Endothelial cell of umbilical vein (primary cell): Measurements from ENCODE around the gene ART3. TPM values are rescaled to one million over a fixed set of nuclear protein-coding genes. Genes with fewer than 3 reads are reported as not detected.

Experiments used
- BruUV-seq: library from RNA; stranded (reverse); fragments of 400-500 nt; replicated peaks from 2 replicates; lab custom pipeline; 2021; lab: Mats Ljungman, UMichigan
- CTCF ChIA-PET: fragments of 300-600, 350-600 bp; sonication (Branson Sonifier 250); formaldehyde crosslinking; loops from one replicate; lab custom pipeline; 2021; ENCODE audit warnings: antibody characterized with exemption, inconsistent platforms; lab: Charles Lee
- POLR2A ChIA-PET: fragments of 300-600, 350-600 bp; sonication (Branson Sonifier 250); formaldehyde crosslinking; loops from one replicate; lab custom pipeline; 2021; ENCODE audit warnings: antibody characterized with exemption, inconsistent platforms; lab: Charles Lee
- DNase-seq: peaks from one replicate; pipeline ENCODE4 v3.0.0-alpha.2; 2011; ENCODE audit warnings: low read depth, low spot score
- FAIRE-seq: peaks from 2 replicates; lab custom pipeline; 2011; peaks lifted over from hg19 to GRCh38; lab: Jason Lieb, UNC
- H2AFZ ChIP-seq: 2 replicates; pipeline ENCODE4 v1.6.0; 2012; ENCODE audit warnings: low read depth, low read length, control low read depth, inconsistent platforms
- H3K27ac ChIP-seq: 2 replicates; pipeline ENCODE4 v1.5.1; 2011; ENCODE audit warnings: low read depth, mild to moderate bottlenecking, control low read depth, low read length, moderate library complexity; ENCODE audit not compliant: insufficient read depth
- H3K27me3 ChIP-seq, 2 experiments: 2 replicates each; pipeline versions ENCODE4 v1.6.0 to v1.6.1; 2011; ENCODE audit warnings: low read length in 2 of 2, mixed read lengths in 1 of 2; ENCODE audit not compliant: control insufficient read depth in 2 of 2, insufficient read depth in 2 of 2
- H3K36me3 ChIP-seq, 2 experiments: 2 replicates in 1 of 2; 3 replicates in 1 of 2; pipeline ENCODE4 v1.5.1; 2011; ENCODE audit warnings: low read length in 2 of 2, mild to moderate bottlenecking in 1 of 2, moderate library complexity in 1 of 2; ENCODE audit not compliant: control insufficient read depth in 2 of 2, insufficient read depth in 2 of 2; ENCODE audit errors: extremely low read depth in 1 of 2
- H3K4me1 ChIP-seq: 3 replicates; pipeline ENCODE4 v1.5.1; 2011; ENCODE audit warnings: mild to moderate bottlenecking, low read length; ENCODE audit not compliant: control insufficient read depth, insufficient read depth; ENCODE audit errors: extremely low read depth
- H3K4me2 ChIP-seq: 2 replicates; pipeline ENCODE4 v1.6.1; 2011; ENCODE audit warnings: low read length, control low read depth, mixed read lengths; ENCODE audit not compliant: insufficient read depth
- H3K4me3 ChIP-seq, 3 experiments: fragments of 200-600 bp in 1 of 3; sonication (generic), shearing (Covaris generic) in 1 of 3; replicated peaks in 1 of 3; 2 replicates each; pipeline ENCODE4 v1.5.1; 2011 to 2016; ENCODE audit warnings: control low read depth in 3 of 3, low read length in 3 of 3, mild to moderate bottlenecking in 2 of 3, inconsistent platforms in 1 of 3, low read depth in 1 of 3, moderate library complexity in 1 of 3; ENCODE audit not compliant: insufficient read depth in 1 of 3
- H3K79me2 ChIP-seq: 2 replicates; pipeline ENCODE4 v1.6.0; 2012; ENCODE audit warnings: low read length, inconsistent platforms; ENCODE audit not compliant: control insufficient read depth, insufficient read depth
- H3K9ac ChIP-seq: replicated peaks from 2 replicates; pipeline ENCODE3; 2011; ENCODE audit warnings: low read length, control low read depth; ENCODE audit not compliant: insufficient read depth; ENCODE audit errors: extremely low read depth
- H3K9me1 ChIP-seq: replicated peaks from 3 replicates; pipeline ENCODE4 v1.6.0; 2011; ENCODE audit warnings: mild to moderate bottlenecking, low read length; ENCODE audit not compliant: control insufficient read depth, insufficient read depth; ENCODE audit errors: extremely low read depth
- H3K9me3 ChIP-seq: replicated peaks from 2 replicates; pipeline ENCODE4 v1.5.1; 2012; ENCODE audit warnings: low read length, inconsistent platforms; ENCODE audit not compliant: control insufficient read depth, insufficient read depth
- H4K20me1 ChIP-seq: replicated peaks from 2 replicates; pipeline ENCODE3; 2011; ENCODE audit warnings: mild to moderate bottlenecking, low read length; ENCODE audit not compliant: control insufficient read depth, insufficient read depth; ENCODE audit errors: extremely low read depth
- CTCF ChIP-seq, 2 donors: IDR thresholded peaks; 1 replicate in 1 of 2; 2 replicates in 1 of 2; pipeline ENCODE4 v1.5.1; 2011; ENCODE audit warnings: low read length in 2 of 2, mild to moderate bottlenecking in 2 of 2, moderate library complexity in 2 of 2, control low read depth in 1 of 2, inconsistent platforms in 1 of 2, low read depth in 1 of 2; ENCODE audit not compliant: insufficient read depth in 1 of 2; ENCODE audit errors: extremely low read depth in 1 of 2
- EZH2 ChIP-seq: IDR thresholded peaks from 2 replicates; pipeline ENCODE4 v1.6.1; 2012; ENCODE audit warnings: borderline replicate concordance, low read depth, mild to moderate bottlenecking, moderate library complexity, low read length, inconsistent platforms; ENCODE audit not compliant: severe bottlenecking
- FOS ChIP-seq: IDR thresholded peaks from 2 replicates; pipeline ENCODE4 v1.6.1; 2011; ENCODE audit warnings: mild to moderate bottlenecking, low read length, moderate library complexity, borderline replicate concordance; ENCODE audit not compliant: insufficient read depth
- GATA2 ChIP-seq: IDR thresholded peaks from 2 replicates; pipeline ENCODE4 v1.7.0; 2011; ENCODE audit warnings: low read depth, mild to moderate bottlenecking, moderate library complexity, mixed read lengths, low read length; ENCODE audit not compliant: insufficient read length, insufficient read depth
- MYC ChIP-seq: IDR thresholded peaks from one replicate; pipeline ENCODE4 v1.6.1; 2011; ENCODE audit warnings: mild to moderate bottlenecking, low read depth, low read length
- POLR2AphosphoS5 ChIP-seq: IDR thresholded peaks from 2 replicates; pipeline ENCODE4 v1.6.1; 2012; ENCODE audit warnings: low read depth, mild to moderate bottlenecking, control low read depth, low read length, moderate library complexity; ENCODE audit not compliant: insufficient read depth
- dilution Hi-C: fragments of 300-500 bp; cut with MboI; formaldehyde crosslinking; loops from one replicate; pipeline ENCODE4 v1.15.0; 2019; ENCODE audit warnings: low sequenced_read_pairs; ENCODE audit not compliant: extremely low pct_ligation_motif_present
- intact Hi-C: fragments of 100-400 bp; cut with micrococcal nuclease; formaldehyde crosslinking; loops from one replicate; pipeline ENCODE4 v1.10.0; 2022
- polyA plus RNA-seq, 4 experiments: library from polyadenylated mRNA; depleted of rRNA in 3 of 4; stranded (reverse) in 3 of 4; unstranded in 1 of 4; fragments of >200 nt; gene quantifications; 2 replicates each; pipeline versions ENCODE4 v1.2.1 to v1.2.3, GENCODE V29; 2011 to 2012; ENCODE audit warnings: missing spikeins in 1 of 4
- total RNA-seq: library from RNA; stranded (reverse); gene quantifications from 2 replicates; pipeline ENCODE4 v1.2.3, GENCODE V29; 2021
- TF ChIP-seq, protein P1 (sequence below): IDR thresholded peaks from 2 replicates; pipeline ENCODE4 v1.6.1; 2011; ENCODE audit not compliant: insufficient read depth, insufficient read length

ART3 gene
- total and polyA plus RNA-seq, 2 donors (not counting 3 experiments of a cell fraction or from before 2014, with no cell fraction given): not detected

DNA sequence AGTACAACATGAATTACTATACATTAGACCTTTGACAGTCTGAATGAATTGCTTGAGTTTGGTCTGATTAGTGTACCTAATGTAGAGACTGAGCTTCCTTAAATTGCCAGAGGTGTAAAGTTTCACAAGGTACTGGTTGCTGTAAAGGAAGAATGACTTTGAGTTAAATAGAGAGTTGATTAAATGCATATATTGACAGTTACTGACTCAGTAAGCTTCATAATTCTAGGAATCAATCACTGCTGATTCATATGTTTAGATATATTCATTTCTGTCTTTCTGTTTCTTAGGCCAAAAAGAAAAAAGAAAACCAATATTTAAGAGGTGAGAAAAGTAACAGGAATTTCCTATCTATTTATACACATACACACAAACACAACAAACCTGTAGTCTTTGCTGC is 16.2 kb upstream of the ART3 start:
- H3K36me3 ChIP-seq: no peaks in the 10 kb centered on the region
- H3K9me3 ChIP-seq: no peaks in the 10 kb centered on the region
- H3K79me2 ChIP-seq: no peaks in the 10 kb centered on the region
- POLR2A ChIA-PET: no interaction called here
- FAIRE-seq (no peak), DNase-seq (no peak)
- no peaks in the 10 kb centered on the region for H3K9me1 ChIP-seq
- intact Hi-C loops (no loop called here), dilution Hi-C loops (no loop called here)
- no peaks in the 10 kb centered on the region for H3K4me1 ChIP-seq
- CTCF ChIA-PET: interaction anchor here (0.8 to 2.9 kb wide), 11 partner anchors 17 to 179 kb away, joined by 3 to 27 read pairs (median 4); partner anchors contain the start of genes CXCL11 and SDAD1
- no peak overlapping the region for H3K9ac ChIP-seq
- H3K27me3 ChIP-seq: peaks cover 44 to 74% of the 10 kb centered on the region in 2 experiments
- H3K4me3 ChIP-seq: no peak overlapping the region
- H2AFZ ChIP-seq: no peak overlapping the region
- no peak overlapping the region for H3K27ac ChIP-seq
- no peak overlapping the region for H3K4me2 ChIP-seq
- no peak for TF ChIP-seq CTCF (IDR thresholded peaks at IDR 0.05; ENCODE audit: extremely low read depth in 1 of 2, insufficient read depth in 1 of 2, low read depth in 1 of 2, low read length in 2 of 2)
- no peaks in the 10 kb centered on the region for H4K20me1 ChIP-seq
- no TSS peak for BruUV-seq

DNA sequence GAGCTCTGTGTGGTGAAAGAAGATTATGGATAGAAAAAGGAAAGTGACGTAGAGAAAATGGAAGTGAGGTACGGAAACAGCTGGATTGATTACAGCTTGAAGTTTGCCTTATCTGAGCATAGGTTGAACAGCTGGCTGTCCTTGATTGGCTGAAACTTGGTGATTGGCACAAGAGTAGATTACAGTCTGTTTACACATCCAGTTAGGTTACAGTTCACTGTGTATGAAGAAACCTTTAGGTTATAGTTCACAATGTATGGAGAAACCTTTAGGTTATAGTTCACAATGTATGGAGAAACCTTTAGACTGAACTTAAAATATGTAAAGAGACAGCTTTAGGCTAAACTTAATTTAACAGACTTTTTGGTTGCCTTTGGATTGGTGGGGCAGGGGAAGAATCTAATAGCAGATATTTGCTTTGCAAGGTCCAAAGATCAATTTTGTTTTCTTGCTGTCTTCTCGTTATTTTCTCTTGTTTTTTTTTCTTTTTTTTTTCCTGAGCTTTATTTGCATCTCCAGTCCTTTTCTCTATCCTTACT is 15.6 kb upstream of the ART3 start:
- H2AFZ ChIP-seq: no peak overlapping the region
- DNase-seq (no peak), FAIRE-seq (no peak)
- H3K27me3 ChIP-seq: peaks cover 39 to 68% of the 10 kb centered on the region in 2 experiments
- H3K9ac ChIP-seq: no peak overlapping the region
- no peaks in the 10 kb centered on the region for H3K9me3 ChIP-seq
- H3K4me2 ChIP-seq: no peak overlapping the region
- no peak for TF ChIP-seq EZH2
- TF ChIP-seq MYC: no peak
- TF ChIP-seq, protein P1, sequence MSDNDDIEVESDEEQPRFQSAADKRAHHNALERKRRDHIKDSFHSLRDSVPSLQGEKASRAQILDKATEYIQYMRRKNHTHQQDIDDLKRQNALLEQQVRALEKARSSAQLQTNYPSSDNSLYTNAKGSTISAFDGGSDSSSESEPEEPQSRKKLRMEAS: no peak
- TF ChIP-seq POLR2AphosphoS5: no peak
- no peak for TF ChIP-seq GATA2
- no peak for TF ChIP-seq FOS
- no peaks in the 10 kb centered on the region for H3K79me2 ChIP-seq
- no peaks in the 10 kb centered on the region for H3K9me1 ChIP-seq
- H3K4me1 ChIP-seq: no peaks in the 10 kb centered on the region
- H4K20me1 ChIP-seq: no peaks in the 10 kb centered on the region
- ChIA-PET CTCF (interaction anchor here (0.6 to 2.9 kb wide), 13 partner anchors 16 to 180 kb away, joined by 3 to 27 read pairs (median 4); partner anchors contain the start of genes CXCL11 and SDAD1), POLR2A (no interaction called here)
- no peak overlapping the region for H3K4me3 ChIP-seq
- intact Hi-C loops (no loop called here), dilution Hi-C loops (no loop called here)
- no TSS peak for BruUV-seq
- H3K27ac ChIP-seq: no peak overlapping the region
- H3K36me3 ChIP-seq: no peaks in the 10 kb centered on the region
